GM12891 (cell line): ENCODE results near the gene C19orf73.

Experiments
- DNase-seq: peaks from one replicate; pipeline ENCODE4 v3.0.0; 2011; ENCODE audit warnings: low spot score; ENCODE audit not compliant: insufficient read length
- FAIRE-seq: peaks from 2 replicates; lab custom pipeline; 2011; peaks lifted over from hg19 to GRCh38; lab: Jason Lieb, UNC
- PAX5 ChIP-seq: IDR thresholded peaks from 2 replicates; pipeline ENCODE4 v1.6.1; 2011; ENCODE audit warnings: low read length, moderate library complexity, mild to moderate bottlenecking; ENCODE audit not compliant: insufficient read depth, severe bottlenecking
- POLR2A ChIP-seq: IDR thresholded peaks from 2 replicates; pipeline ENCODE4 v1.6.1; 2011; ENCODE audit warnings: low read depth, low read length, control low read depth
- POLR2AphosphoS5 ChIP-seq: IDR thresholded peaks from 2 replicates; pipeline ENCODE4 v1.6.1; 2011; ENCODE audit warnings: low read depth, low read length, control low read depth
- POU2F2 ChIP-seq: IDR thresholded peaks from 2 replicates; pipeline ENCODE4 v1.6.1; 2011; ENCODE audit warnings: low read depth, mild to moderate bottlenecking, control low read depth, low read length, moderate library complexity
- SPI1 ChIP-seq: IDR thresholded peaks from 2 replicates; pipeline ENCODE4 v1.6.1; 2011; ENCODE audit warnings: low read depth, low read length, control low read depth
- TAF1 ChIP-seq: IDR thresholded peaks from 2 replicates; pipeline ENCODE4 v1.6.1; 2011; ENCODE audit warnings: low read depth, low read length, control low read depth

C19orf73 gene

GRCh38 chr19:49120868-49121267, 1.9 kb upstream of the C19orf73 start:
- FAIRE-seq, result no peak
- DNase-seq, result no peak
- TF ChIP-seq TAF1, result no peak
- TF ChIP-seq PAX5, result no peak
- TF ChIP-seq POLR2AphosphoS5, result no peak
- TF ChIP-seq POU2F2, result no peak
- TF ChIP-seq SPI1, result no peak
- TF ChIP-seq POLR2A, result no peak

DNA sequence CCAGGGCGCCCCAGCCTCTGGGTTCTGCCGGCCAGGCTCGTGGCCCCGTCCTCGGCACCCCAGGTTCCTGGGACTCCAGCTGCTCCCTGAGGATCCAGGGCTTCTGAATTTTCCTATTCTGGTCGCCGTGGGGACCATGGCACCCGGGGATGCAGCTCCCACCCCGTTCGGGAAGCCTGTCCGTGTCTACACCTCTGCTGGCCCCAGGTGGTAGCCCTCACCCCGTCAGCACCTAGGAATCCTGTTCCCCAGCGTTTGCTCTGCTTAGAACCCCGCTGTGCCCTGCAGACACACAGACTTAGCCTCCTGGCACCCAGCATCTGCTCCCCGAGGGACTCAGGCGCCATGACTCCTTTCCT, 1.4 kb upstream of the C19orf73 start:
- DNase-seq, result no peak
- no peak for FAIRE-seq
- no peak for TF ChIP-seq POLR2A
- TF ChIP-seq POU2F2, result no peak
- TF ChIP-seq POLR2AphosphoS5, result no peak
- TF ChIP-seq SPI1, result no peak
- no peak for TF ChIP-seq TAF1
- no peak for TF ChIP-seq PAX5

- TF ChIP-seq SPI1, result no peak
- no peak for TF ChIP-seq POLR2AphosphoS5
- no peak for TF ChIP-seq TAF1
- no peak for TF ChIP-seq POLR2A
- no peak for TF ChIP-seq POU2F2
- TF ChIP-seq PAX5, result no peak
- no peak for FAIRE-seq
- DNase-seq, result no peak
Measured at GRCh38 chr19:49119411-49120324, 725 bp upstream of the C19orf73 start, which contains the start of gene PPFIA3. Gene PPFIA3 (plus strand): TSS chr19:49119544. CDS start chr19:49127874, 8,330 bp downstream.

- FAIRE-seq (no peak), DNase-seq (no peak)
- no peak for TF ChIP-seq SPI1
- TF ChIP-seq POLR2A, result no peak; the same call in 1 of the 2 replicates
- TF ChIP-seq POU2F2, result no peak
- no peak for TF ChIP-seq PAX5
- TF ChIP-seq TAF1, result no peak
- no peak for TF ChIP-seq POLR2AphosphoS5
Measured at GRCh38 chr19:49117677-49118564, 1.0 kb downstream of the C19orf73 start.

DNA sequence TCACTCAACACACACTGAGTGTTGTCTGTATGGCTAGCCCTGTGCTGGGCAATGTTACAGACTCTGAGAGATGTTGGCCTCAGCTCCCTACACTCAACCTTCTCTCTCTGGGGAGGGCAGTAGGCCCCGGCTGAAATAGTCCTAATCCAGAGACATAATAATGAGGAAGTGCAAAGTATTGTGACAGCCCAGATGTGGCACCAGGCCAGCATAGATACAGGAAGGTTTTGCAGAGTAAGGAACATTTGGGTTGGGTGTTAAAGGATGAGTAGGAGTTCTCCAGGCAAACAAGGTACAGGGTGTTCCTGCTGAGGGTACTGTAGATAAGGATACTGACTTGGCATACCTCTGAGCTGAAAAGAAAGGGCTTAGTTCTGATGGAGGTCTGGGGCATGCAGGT, 2.4 kb downstream of the C19orf73 start:
- no peak for DNase-seq
- no peak for TF ChIP-seq POLR2A
- peak; percentile 65 for TF ChIP-seq SPI1
- FAIRE-seq, result no peak

DNA sequence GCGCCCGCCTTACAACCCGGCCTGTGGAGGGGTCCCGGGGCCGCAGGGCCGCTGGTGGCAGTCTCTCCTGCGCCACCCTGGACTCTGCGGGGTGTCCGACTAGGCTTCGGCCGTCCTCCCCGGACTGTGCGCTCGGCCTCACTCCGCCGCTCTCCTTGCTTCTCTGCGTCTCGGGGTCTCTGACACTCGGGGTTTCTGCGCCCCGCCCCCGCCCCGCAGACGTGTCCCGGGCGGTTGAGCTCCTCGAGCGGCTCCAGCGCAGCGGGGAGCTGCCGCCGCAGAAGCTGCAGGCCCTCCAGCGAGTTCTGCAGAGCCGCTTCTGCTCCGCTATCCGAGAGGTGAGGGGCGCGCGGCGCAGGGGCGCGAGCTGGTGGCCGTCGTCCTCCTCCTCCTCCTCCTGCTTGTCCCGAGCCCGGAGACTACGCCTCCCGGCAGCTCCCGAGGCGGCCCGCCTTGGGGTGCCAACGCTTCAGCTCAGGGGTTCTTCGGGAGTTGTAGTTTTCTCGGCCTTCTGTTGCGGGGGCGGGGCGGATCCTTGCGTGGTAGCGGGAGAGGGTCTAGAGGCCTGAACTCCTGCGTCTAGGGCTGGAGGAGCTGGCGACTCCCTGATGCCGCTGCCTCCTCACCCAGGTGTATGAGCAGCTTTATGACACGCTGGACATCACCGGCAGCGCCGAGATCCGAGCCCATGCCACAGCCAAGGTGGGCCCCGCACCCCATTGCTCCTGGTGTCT, 4.1 kb downstream of the C19orf73 start:
- FAIRE-seq, result no peak
- no peak for DNase-seq
- no peak for TF ChIP-seq POLR2A
- TF ChIP-seq POU2F2, result no peak
- TF ChIP-seq TAF1, result no peak
- no peak for TF ChIP-seq PAX5
- no peak for TF ChIP-seq POLR2AphosphoS5
- TF ChIP-seq SPI1, result no peak

- peak; percentile 94 for DNase-seq
- peak; percentile 82 for FAIRE-seq
- no peak for TF ChIP-seq POLR2A
- TF ChIP-seq POLR2AphosphoS5, result 0 out of 2 replicates have a peak, but pooled peaks have one; percentile 25
Measured at GRCh38 chr19:49113762-49114629, 4.9 kb downstream of the C19orf73 start, which contains the start of gene LIN7B. Gene LIN7B (plus strand): TSS chr19:49114370. CDS start chr19:49114405, 35 bp downstream.

- FAIRE-seq (no peak), DNase-seq (no peak)
- TF ChIP-seq POLR2AphosphoS5 (0 out of 2 replicates have a peak, but pooled peaks have one; percentile 17), SPI1 (no peak)
Measured at GRCh38 chr19:49111218-49111998, 7.5 kb downstream of the C19orf73 start.
